ENCODE results near the gene COL18A1.

The COL18A1 gene

DNA sequence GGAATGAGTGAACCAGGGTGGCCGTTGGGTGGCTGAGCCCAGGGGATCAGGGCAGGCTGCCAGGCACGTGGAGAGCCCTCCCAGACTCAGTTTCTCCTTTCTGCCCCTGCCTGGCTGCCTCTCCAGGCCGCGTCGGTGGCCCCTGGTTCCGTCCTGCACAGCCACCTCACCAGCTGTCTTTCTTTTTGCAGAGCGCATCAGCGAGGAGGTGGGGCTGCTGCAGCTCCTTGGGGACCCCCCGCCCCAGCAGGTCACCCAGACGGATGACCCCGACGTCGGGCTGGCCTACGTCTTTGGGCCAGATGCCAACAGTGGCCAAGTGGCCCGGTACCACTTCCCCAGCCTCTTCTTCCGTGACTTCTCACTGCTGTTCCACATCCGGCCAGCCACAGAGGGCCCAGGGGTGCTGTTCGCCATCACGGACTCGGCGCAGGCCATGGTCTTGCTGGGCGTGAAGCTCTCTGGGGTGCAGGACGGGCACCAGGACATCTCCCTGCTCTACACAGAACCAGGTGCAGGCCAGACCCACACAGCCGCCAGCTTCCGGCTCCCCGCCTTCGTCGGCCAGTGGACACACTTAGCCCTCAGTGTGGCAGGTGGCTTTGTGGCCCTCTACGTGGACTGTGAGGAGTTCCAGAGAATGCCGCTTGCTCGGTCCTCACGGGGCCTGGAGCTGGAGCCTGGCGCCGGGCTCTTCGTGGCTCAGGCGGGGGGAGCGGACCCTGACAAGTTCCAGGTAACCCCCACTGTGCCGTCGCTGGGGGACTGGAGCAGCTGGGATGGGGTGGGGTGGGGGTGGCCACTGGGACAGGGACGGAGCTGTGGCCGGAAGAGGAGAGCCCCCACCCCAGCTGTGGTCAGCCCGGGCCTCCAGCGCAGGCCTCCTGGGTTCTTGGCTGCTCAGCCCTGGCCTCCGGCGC is 63.3 kb downstream of the COL18A1 start:
- H3F3A ChIP-seq (ENCODE audit: low read depth): no peaks in the 10 kb centered on the region
- H3K9me2 ChIP-seq (replicated peaks; ENCODE audit: low read depth, low read length): no peaks in the 10 kb centered on the region
- H3K9me3 ChIP-seq (ENCODE audit: insufficient read depth, low read depth, low read length): no peaks in the 10 kb centered on the region
- H4K20me1 ChIP-seq (ENCODE audit: insufficient read depth, low read length, poor library complexity, severe bottlenecking): no peaks in the 10 kb centered on the region
- no peak overlapping the region for H3K9ac ChIP-seq (ENCODE audit: low read depth, low read length, poor library complexity, severe bottlenecking)
- H3K79me2 ChIP-seq (ENCODE audit: insufficient read depth, low read length): no peaks in the 10 kb centered on the region
- no peak overlapping the region for H3K4me2 ChIP-seq (ENCODE audit: low read depth, low read length, poor library complexity, severe bottlenecking)
- H3K36me3 ChIP-seq (ENCODE audit: insufficient read depth, low read length): no peaks in the 10 kb centered on the region
- no peak overlapping the region for H3K4me3 ChIP-seq (ENCODE audit: low read length, poor library complexity, severe bottlenecking)
- no peaks in the 10 kb centered on the region for H3K27me3 ChIP-seq (ENCODE audit: insufficient read depth, low read length, poor library complexity, severe bottlenecking)
- no peaks in the 10 kb centered on the region for H3K4me1 ChIP-seq (ENCODE audit: insufficient read depth, low read length, poor library complexity, severe bottlenecking)
- H2AFZ ChIP-seq (ENCODE audit: low read length): no peak overlapping the region
- TF ChIP-seq, protein P1, sequence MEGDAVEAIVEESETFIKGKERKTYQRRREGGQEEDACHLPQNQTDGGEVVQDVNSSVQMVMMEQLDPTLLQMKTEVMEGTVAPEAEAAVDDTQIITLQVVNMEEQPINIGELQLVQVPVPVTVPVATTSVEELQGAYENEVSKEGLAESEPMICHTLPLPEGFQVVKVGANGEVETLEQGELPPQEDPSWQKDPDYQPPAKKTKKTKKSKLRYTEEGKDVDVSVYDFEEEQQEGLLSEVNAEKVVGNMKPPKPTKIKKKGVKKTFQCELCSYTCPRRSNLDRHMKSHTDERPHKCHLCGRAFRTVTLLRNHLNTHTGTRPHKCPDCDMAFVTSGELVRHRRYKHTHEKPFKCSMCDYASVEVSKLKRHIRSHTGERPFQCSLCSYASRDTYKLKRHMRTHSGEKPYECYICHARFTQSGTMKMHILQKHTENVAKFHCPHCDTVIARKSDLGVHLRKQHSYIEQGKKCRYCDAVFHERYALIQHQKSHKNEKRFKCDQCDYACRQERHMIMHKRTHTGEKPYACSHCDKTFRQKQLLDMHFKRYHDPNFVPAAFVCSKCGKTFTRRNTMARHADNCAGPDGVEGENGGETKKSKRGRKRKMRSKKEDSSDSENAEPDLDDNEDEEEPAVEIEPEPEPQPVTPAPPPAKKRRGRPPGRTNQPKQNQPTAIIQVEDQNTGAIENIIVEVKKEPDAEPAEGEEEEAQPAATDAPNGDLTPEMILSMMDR (conservative IDR thresholded peaks at IDR 0.05; ENCODE audit: low read length): no peak
- TF ChIP-seq EZH2phosphoT487 (IDR thresholded peaks at IDR 0.05; ENCODE audit: borderline replicate concordance): no peak

DNA sequence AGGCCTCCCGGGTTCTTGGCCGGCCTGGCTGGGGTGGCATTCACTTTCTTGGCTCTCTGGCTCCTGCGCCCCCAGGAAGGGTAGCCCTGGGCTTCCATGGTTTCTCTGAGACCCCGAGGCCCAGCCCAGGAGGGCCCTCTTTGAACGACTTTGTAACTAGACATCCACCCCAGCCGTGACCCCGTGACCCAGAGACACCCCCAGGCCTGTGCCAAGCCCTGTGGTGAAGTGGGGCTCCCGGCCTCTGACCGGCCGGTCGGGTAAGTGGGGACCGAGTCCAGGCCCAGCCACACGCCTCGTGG is 64.0 kb downstream of the COL18A1 start:
- Histone ChIP-seq H3K4me2 (ENCODE audit: low read depth, low read length, poor library complexity, severe bottlenecking) (no peak overlapping the region), H3K4me1 (ENCODE audit: insufficient read depth, low read length, poor library complexity, severe bottlenecking) (no peaks in the 10 kb centered on the region), H3K36me3 (ENCODE audit: insufficient read depth, low read length) (no peaks in the 10 kb centered on the region), H3K4me3 (ENCODE audit: low read length, poor library complexity, severe bottlenecking) (no peak overlapping the region), H2AFZ (ENCODE audit: low read length) (no peak overlapping the region), H3K9me3 (ENCODE audit: insufficient read depth, low read depth, low read length) (no peaks in the 10 kb centered on the region), H3K79me2 (ENCODE audit: insufficient read depth, low read length) (no peaks in the 10 kb centered on the region), H3K27me3 (ENCODE audit: insufficient read depth, low read length, poor library complexity, severe bottlenecking) (no peaks in the 10 kb centered on the region), H3K9me2 (replicated peaks; ENCODE audit: low read depth, low read length) (no peaks in the 10 kb centered on the region), H3F3A (ENCODE audit: low read depth) (no peaks in the 10 kb centered on the region), H3K9ac (ENCODE audit: low read depth, low read length, poor library complexity, severe bottlenecking) (no peak overlapping the region), H4K20me1 (ENCODE audit: insufficient read depth, low read length, poor library complexity, severe bottlenecking) (no peaks in the 10 kb centered on the region)
- TF ChIP-seq EZH2phosphoT487 (IDR thresholded peaks at IDR 0.05; ENCODE audit: borderline replicate concordance): no peak
- TF ChIP-seq, protein P1 (conservative IDR thresholded peaks at IDR 0.05; ENCODE audit: low read length): no peak

DNA sequence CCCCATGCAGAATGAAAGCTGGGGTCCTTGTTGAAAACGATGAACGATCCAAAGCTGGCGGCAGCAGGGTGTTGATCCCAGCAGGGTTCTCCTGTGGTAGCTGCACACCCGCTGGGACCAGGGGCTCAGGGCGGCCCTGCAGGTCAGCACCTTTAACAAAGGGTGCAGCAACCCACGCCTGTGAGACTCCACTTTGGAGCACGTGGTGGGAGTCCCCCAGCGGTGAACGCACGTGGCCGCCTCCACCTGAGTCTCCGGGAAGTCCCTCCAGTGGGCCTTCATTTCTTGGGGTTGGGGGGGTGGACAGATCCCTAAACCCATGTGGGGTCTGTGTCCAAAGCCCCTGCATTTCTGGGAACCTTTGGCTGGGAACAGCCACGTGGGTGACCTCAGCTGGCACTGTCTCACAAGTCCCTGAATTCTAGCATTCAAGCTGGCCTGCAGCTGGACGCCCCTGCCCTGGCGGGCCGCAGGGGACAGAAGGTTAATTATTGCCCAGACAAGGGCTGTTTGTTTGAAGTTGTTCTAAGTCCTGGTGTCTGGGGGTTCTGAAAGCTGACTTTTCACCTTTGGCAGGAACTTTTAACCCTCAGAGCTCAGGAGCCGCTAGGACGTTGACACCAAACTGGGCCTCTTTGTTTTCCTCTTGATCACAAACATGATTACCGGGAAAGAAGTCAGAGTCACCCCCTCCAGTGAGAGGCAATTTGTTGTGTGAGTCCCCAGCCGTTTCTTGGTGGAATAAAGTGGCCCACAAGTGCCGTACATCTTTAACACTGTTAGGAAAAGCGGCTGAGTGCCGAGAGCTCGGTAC is 64.5 kb downstream of the COL18A1 start:
- no peaks in the 10 kb centered on the region for H3K9me3 ChIP-seq (ENCODE audit: insufficient read depth, low read depth, low read length)
- no peaks in the 10 kb centered on the region for H3K27me3 ChIP-seq (ENCODE audit: insufficient read depth, low read length, poor library complexity, severe bottlenecking)
- H2AFZ ChIP-seq (ENCODE audit: low read length): no peak overlapping the region
- no peaks in the 10 kb centered on the region for H3K36me3 ChIP-seq (ENCODE audit: insufficient read depth, low read length)
- H3K9me2 ChIP-seq (replicated peaks; ENCODE audit: low read depth, low read length): no peaks in the 10 kb centered on the region
- H3K9ac ChIP-seq (ENCODE audit: low read depth, low read length, poor library complexity, severe bottlenecking): no peak overlapping the region
- no peaks in the 10 kb centered on the region for H4K20me1 ChIP-seq (ENCODE audit: insufficient read depth, low read length, poor library complexity, severe bottlenecking)
- no peak overlapping the region for H3K4me2 ChIP-seq (ENCODE audit: low read depth, low read length, poor library complexity, severe bottlenecking)
- no peaks in the 10 kb centered on the region for H3K4me1 ChIP-seq (ENCODE audit: insufficient read depth, low read length, poor library complexity, severe bottlenecking)
- TF ChIP-seq, protein P1 (conservative IDR thresholded peaks at IDR 0.05; ENCODE audit: low read length): no peak
- no peak for TF ChIP-seq EZH2phosphoT487 (IDR thresholded peaks at IDR 0.05; ENCODE audit: borderline replicate concordance)
- no peaks in the 10 kb centered on the region for H3K79me2 ChIP-seq (ENCODE audit: insufficient read depth, low read length)
- no peak overlapping the region for H3K4me3 ChIP-seq (ENCODE audit: low read length, poor library complexity, severe bottlenecking)
- H3F3A ChIP-seq (ENCODE audit: low read depth): no peaks in the 10 kb centered on the region

Data from Loucy (cell line).